Measurements from ENCODE around the gene ELAVL4. TPM values are rescaled to one million over a fixed set of nuclear protein-coding genes. Genes with fewer than 3 reads are reported as not detected.

Gene ELAVL4
- total and polyA plus RNA-seq, 2 donors (not counting 1 experiment from before 2014, with no cell fraction given), result not detected

DNA sequence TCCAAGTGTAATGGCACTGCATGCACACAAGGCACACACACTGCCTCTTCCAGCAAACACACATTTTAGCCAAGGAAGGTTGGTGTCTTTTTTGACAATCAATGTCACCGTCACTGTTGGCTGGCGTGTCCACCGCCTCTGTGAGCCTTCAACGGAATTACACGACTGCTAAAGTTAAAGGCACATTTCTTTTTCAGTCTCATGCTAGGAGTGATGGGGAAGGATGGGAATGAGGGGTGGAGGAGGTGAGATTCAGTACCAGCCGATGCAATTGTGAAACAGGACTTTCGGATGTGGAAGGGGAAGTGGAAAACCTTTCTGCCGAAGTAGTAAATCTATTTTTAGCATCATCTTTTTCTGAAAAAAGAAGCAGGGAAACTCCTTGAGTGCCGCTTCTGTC is 1.4 kb downstream of the ELAVL4 start:
- H3K36me3 ChIP-seq (ENCODE audit: control insufficient read depth, insufficient read depth, low read length), result no peaks in the 10 kb centered on the region
- H3K27me3 ChIP-seq (ENCODE audit: control insufficient read depth, insufficient read depth, low read length), result no peaks in the 10 kb centered on the region
- H2AFZ ChIP-seq (ENCODE audit: low read length), result no peak overlapping the region
- no peaks in the 10 kb centered on the region for H3K79me2 ChIP-seq (ENCODE audit: control insufficient read depth, insufficient read depth, low read length)
- no peaks in the 10 kb centered on the region for H4K20me1 ChIP-seq (ENCODE audit: control insufficient read depth, extremely low read depth, insufficient read depth, low read length)
- DNase-seq (ENCODE audit: low read depth in 2 of 2), result no peak
- H3K4me1 ChIP-seq (ENCODE audit: control insufficient read depth, extremely low read depth, insufficient read depth, low read length), result no peaks in the 10 kb centered on the region
- TF ChIP-seq CTCF (conservative IDR thresholded peaks at IDR 0.05 in 1 of 2, IDR thresholded peaks at IDR 0.05 in 1 of 2; ENCODE audit: low read depth in 1 of 2, low read length in 2 of 2) (no peak), EZH2 (IDR thresholded peaks at IDR 0.05; ENCODE audit: low read length, missing control alignments) (peak; percentile 46)
- H3K9me3 ChIP-seq (ENCODE audit: control insufficient read depth, insufficient read depth, low read depth, low read length), result no peaks in the 10 kb centered on the region
- no peak overlapping the region for H3K4me3 ChIP-seq (replicated peaks in 1 of 4; ENCODE audit: control extremely low read depth in 1 of 4, insufficient read depth in 1 of 4, low read depth in 3 of 4, low read length in 4 of 4)
- H3K27ac ChIP-seq (ENCODE audit: insufficient read depth, low read length), result no peak overlapping the region
- H3K4me2 ChIP-seq (ENCODE audit: extremely low read depth, insufficient read depth, low read length), result no peak overlapping the region
- no peak overlapping the region for H3K9ac ChIP-seq (ENCODE audit: insufficient read depth, low read length)

DNA sequence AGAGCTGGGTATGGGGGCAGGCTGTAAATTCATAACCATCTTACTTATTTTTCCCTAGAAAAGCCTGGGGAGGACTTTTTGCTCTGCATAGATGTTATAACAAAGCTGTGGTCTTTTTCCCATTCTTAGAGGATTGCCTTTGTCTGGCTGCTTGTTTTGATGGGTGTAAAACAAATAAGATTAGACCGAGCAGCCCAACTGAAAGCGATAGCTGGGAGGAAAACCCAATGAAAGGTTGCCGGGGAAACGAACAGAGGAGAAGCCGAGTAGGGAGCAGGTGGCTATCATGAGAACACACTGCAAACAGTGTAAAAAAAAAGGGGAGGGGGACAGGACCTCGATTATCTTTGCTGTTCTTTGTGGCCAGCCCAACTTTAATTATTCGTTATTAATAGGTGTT is 1.9 kb downstream of the ELAVL4 start:
- TF ChIP-seq EZH2 (IDR thresholded peaks at IDR 0.05; ENCODE audit: low read length, missing control alignments), result no peak
- no peak for TF ChIP-seq CTCF (conservative IDR thresholded peaks at IDR 0.05 in 1 of 2, IDR thresholded peaks at IDR 0.05 in 1 of 2; ENCODE audit: low read depth in 1 of 2, low read length in 2 of 2)
- Histone ChIP-seq H3K4me1 (ENCODE audit: control insufficient read depth, extremely low read depth, insufficient read depth, low read length) (no peaks in the 10 kb centered on the region), H3K9me3 (ENCODE audit: control insufficient read depth, insufficient read depth, low read depth, low read length) (no peaks in the 10 kb centered on the region), H2AFZ (ENCODE audit: low read length) (no peak overlapping the region), H4K20me1 (ENCODE audit: control insufficient read depth, extremely low read depth, insufficient read depth, low read length) (no peaks in the 10 kb centered on the region), H3K36me3 (ENCODE audit: control insufficient read depth, insufficient read depth, low read length) (no peaks in the 10 kb centered on the region), H3K27me3 (ENCODE audit: control insufficient read depth, insufficient read depth, low read length) (no peaks in the 10 kb centered on the region), H3K79me2 (ENCODE audit: control insufficient read depth, insufficient read depth, low read length) (no peaks in the 10 kb centered on the region), H3K27ac (ENCODE audit: insufficient read depth, low read length) (no peak overlapping the region), H3K4me3 (replicated peaks in 1 of 4; ENCODE audit: control extremely low read depth in 1 of 4, insufficient read depth in 1 of 4, low read depth in 3 of 4, low read length in 4 of 4) (no peak overlapping the region), H3K4me2 (ENCODE audit: extremely low read depth, insufficient read depth, low read length) (no peak overlapping the region), H3K9ac (ENCODE audit: insufficient read depth, low read length) (no peak overlapping the region)
- DNase-seq (ENCODE audit: low read depth in 2 of 2), result no peak

- H3K4me3 ChIP-seq (replicated peaks in 1 of 4; ENCODE audit: control extremely low read depth in 1 of 4, insufficient read depth in 1 of 4, low read depth in 3 of 4, low read length in 4 of 4), result no peak overlapping the region
- H2AFZ ChIP-seq (ENCODE audit: low read length), result no peak overlapping the region
- no peak overlapping the region for H3K27ac ChIP-seq (ENCODE audit: insufficient read depth, low read length)
- no peak overlapping the region for H3K9ac ChIP-seq (ENCODE audit: insufficient read depth, low read length)
- H4K20me1 ChIP-seq (ENCODE audit: control insufficient read depth, extremely low read depth, insufficient read depth, low read length), result no peaks in the 10 kb centered on the region
- peaks cover 2% of the 10 kb centered on the region for H3K27me3 ChIP-seq (ENCODE audit: control insufficient read depth, insufficient read depth, low read length)
- TF ChIP-seq CTCF (conservative IDR thresholded peaks at IDR 0.05 in 1 of 2, IDR thresholded peaks at IDR 0.05 in 1 of 2; ENCODE audit: low read depth in 1 of 2, low read length in 2 of 2) (no peak), EZH2 (IDR thresholded peaks at IDR 0.05; ENCODE audit: low read length, missing control alignments) (no peak)
- no peak overlapping the region for H3K4me2 ChIP-seq (ENCODE audit: extremely low read depth, insufficient read depth, low read length)
- no peak for DNase-seq (ENCODE audit: low read depth in 2 of 2)
- no peaks in the 10 kb centered on the region for H3K79me2 ChIP-seq (ENCODE audit: control insufficient read depth, insufficient read depth, low read length)
- H3K36me3 ChIP-seq (ENCODE audit: control insufficient read depth, insufficient read depth, low read length), result no peaks in the 10 kb centered on the region
- no peaks in the 10 kb centered on the region for H3K4me1 ChIP-seq (ENCODE audit: control insufficient read depth, extremely low read depth, insufficient read depth, low read length)
- H3K9me3 ChIP-seq (ENCODE audit: control insufficient read depth, insufficient read depth, low read depth, low read length), result no peaks in the 10 kb centered on the region
Observed at GRCh38 chr1:50111503-50111902, 2.8 kb downstream of the ELAVL4 start.
